ENCODE data around the gene CCL23.

Gene CCL23

DNA sequence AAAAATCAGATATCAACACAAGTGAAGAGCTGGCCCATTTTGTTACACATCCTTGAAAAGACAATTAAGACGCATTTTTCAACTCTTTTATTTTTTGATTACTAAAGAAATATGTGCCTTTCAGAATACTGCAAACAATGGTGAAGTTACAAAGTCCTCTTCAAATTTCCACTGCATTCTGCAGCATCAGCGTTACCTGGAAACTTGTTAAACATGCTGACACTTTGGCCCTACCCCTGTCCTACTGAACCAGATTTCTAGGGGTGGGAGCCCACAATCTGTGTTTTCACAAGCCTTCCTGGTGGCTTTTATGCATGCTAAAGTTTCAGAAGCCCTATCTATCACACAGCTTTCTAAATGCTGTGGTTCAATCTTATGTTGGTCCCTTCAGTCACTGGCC lies 26.7 kb downstream of the CCL23 start:
- H3K36me3 Mint-ChIP-seq (ENCODE audit: low read depth): no peaks in the 10 kb centered on the region
- H3K9me3 Mint-ChIP-seq: peaks cover 25% of the 10 kb centered on the region
- no peak for TF ChIP-seq CTCF (IDR thresholded peaks at IDR 0.05)
- no peak overlapping the region for H3K4me3 Mint-ChIP-seq
- no peak overlapping the region for H3K27ac Mint-ChIP-seq
- peaks cover 12% of the 10 kb centered on the region for H3K27me3 Mint-ChIP-seq (ENCODE audit: low read depth, poor library complexity)
- DNase-seq: no peak
- H3K4me1 Mint-ChIP-seq: no peaks in the 10 kb centered on the region

- H3K9me3 Mint-ChIP-seq: peaks cover 9% of the 10 kb centered on the region
- DNase-seq: no peak
Observed at GRCh38 chr17:35988164-35988563, 29.6 kb downstream of the CCL23 start.

DNA sequence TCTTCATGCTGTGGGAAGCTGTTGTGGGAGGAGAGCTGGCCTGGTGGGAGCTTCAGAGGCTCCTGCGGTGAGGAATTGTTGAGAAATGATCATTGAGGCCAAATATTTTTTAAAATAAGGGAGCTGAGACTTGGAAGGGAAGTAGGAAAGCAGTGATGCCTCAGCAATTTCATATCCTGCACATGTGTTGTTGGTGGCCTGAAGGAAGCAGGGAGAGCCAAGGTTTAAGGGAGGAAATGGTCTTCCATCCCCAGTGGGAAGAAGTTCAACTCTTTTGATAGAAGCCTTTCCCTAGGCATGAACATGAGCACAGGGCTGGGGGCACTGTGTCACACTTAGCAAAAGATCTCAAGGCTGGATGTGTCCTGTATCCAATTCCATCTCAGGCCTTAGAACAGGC lies 31.1 kb downstream of the CCL23 start, which contains the start of gene CCL14:
Gene CCL14 (minus strand): TSS at position 87 of the 400 bp plus-strand sequence. CDS start 80 bp downstream, at position 7.
- no peak within 1 kb of the TSS for H3K27ac Mint-ChIP-seq
- H3K36me3 Mint-ChIP-seq (ENCODE audit: low read depth): no peaks in the 10 kb centered on the region
- H3K4me1 Mint-ChIP-seq: no peaks in the 10 kb centered on the region
- H3K27me3 Mint-ChIP-seq (ENCODE audit: low read depth, poor library complexity): peaks cover 9% of the 10 kb centered on the region
- no peak within 1 kb of the TSS for H3K4me3 Mint-ChIP-seq
- H3K9me3 Mint-ChIP-seq: peaks cover 6% of the 10 kb centered on the region
- no peak for DNase-seq
- TF ChIP-seq CTCF (IDR thresholded peaks at IDR 0.05): no peak

More at GRCh38 chr17:35988164-35988563, 29.6 kb downstream of the CCL23 start:
- Mint-ChIP-seq H3K27me3 (ENCODE audit: low read depth, poor library complexity) (peaks cover 13% of the 10 kb centered on the region), H3K36me3 (ENCODE audit: low read depth) (no peaks in the 10 kb centered on the region), H3K27ac (no peak overlapping the region), H3K4me1 (no peaks in the 10 kb centered on the region), H3K4me3 (no peak overlapping the region)
- no peak for TF ChIP-seq CTCF (IDR thresholded peaks at IDR 0.05)

DNA sequence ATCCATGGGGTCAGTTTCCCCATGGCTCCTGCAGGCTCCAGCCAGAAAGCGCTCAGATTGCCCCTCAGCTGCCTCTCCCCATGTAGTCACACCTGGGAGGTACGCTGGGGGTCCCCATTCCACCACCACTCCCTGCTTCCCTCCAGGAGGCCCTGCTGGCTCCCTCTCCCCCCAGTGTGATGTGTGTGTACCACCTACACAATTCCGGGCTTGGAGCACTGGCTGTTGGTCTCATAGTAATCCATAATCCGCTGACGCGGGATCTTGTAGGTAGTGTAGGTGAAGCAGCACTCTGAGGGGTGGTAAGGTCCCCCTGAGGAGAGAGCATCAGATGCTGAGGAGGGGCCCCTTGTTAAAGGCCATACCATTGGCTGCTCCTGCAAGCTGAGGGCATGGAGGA lies 33.6 kb downstream of the CCL23 start:
- Mint-ChIP-seq H3K4me3 (no peak overlapping the region), H3K27ac (no peak overlapping the region), H3K4me1 (no peaks in the 10 kb centered on the region), H3K27me3 (ENCODE audit: low read depth, poor library complexity) (peaks cover 9% of the 10 kb centered on the region), H3K9me3 (peaks cover 6% of the 10 kb centered on the region), H3K36me3 (ENCODE audit: low read depth) (no peaks in the 10 kb centered on the region)
- no peak for DNase-seq
- TF ChIP-seq CTCF (IDR thresholded peaks at IDR 0.05): no peak

GRCh38 chr17:35982409-35983191 lies 35.2 kb downstream of the CCL23 start:
- DNase-seq: no peak
- H3K36me3 Mint-ChIP-seq (ENCODE audit: low read depth): no peaks in the 10 kb centered on the region
- peaks cover 9% of the 10 kb centered on the region for H3K27me3 Mint-ChIP-seq (ENCODE audit: low read depth, poor library complexity)
- H3K27ac Mint-ChIP-seq: no peak overlapping the region
- TF ChIP-seq CTCF (IDR thresholded peaks at IDR 0.05): no peak
- H3K9me3 Mint-ChIP-seq: no peaks in the 10 kb centered on the region
- H3K4me3 Mint-ChIP-seq: no peak overlapping the region
- H3K4me1 Mint-ChIP-seq: no peaks in the 10 kb centered on the region

- H3K27me3 Mint-ChIP-seq (ENCODE audit: low read depth, poor library complexity): peaks cover 9% of the 10 kb centered on the region
Observed at GRCh38 chr17:35981908-35982330, 35.9 kb downstream of the CCL23 start.

More at GRCh38 chr17:35981908-35982330, 35.9 kb downstream of the CCL23 start:
- DNase-seq: no peak
- no peak for TF ChIP-seq CTCF (IDR thresholded peaks at IDR 0.05)
- Mint-ChIP-seq H3K27ac (no peak overlapping the region), H3K36me3 (ENCODE audit: low read depth) (no peaks in the 10 kb centered on the region), H3K4me3 (no peak overlapping the region), H3K4me1 (no peaks in the 10 kb centered on the region), H3K9me3 (no peaks in the 10 kb centered on the region)

Measured in nephron progenitor cell (in vitro differentiated cells).